Measurements from ENCODE around the gene SNAPC3.

DNA sequence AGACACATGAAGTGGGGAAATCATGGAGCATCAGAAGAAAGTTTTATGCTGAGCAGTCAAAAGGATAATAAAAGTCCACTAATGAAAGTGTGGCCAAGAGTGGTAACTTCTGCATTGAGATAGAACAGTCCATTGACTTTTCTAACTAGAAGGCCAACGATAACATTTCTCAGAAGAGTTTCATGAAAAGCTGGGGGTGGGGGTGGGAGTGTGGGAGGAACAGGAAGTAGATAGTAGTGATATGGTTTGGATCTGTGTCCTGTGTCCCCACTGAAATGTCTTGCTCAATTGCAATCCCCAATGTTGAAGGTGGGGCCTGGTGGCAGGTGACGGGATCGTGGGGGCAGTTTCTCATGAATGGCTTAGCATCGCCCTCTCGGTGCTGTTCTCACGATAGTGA lies 36.2 kb upstream of the SNAPC3 start:
- TF ChIP-seq, protein P1, sequence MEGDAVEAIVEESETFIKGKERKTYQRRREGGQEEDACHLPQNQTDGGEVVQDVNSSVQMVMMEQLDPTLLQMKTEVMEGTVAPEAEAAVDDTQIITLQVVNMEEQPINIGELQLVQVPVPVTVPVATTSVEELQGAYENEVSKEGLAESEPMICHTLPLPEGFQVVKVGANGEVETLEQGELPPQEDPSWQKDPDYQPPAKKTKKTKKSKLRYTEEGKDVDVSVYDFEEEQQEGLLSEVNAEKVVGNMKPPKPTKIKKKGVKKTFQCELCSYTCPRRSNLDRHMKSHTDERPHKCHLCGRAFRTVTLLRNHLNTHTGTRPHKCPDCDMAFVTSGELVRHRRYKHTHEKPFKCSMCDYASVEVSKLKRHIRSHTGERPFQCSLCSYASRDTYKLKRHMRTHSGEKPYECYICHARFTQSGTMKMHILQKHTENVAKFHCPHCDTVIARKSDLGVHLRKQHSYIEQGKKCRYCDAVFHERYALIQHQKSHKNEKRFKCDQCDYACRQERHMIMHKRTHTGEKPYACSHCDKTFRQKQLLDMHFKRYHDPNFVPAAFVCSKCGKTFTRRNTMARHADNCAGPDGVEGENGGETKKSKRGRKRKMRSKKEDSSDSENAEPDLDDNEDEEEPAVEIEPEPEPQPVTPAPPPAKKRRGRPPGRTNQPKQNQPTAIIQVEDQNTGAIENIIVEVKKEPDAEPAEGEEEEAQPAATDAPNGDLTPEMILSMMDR (IDR thresholded peaks at IDR 0.05), result no peak
- TF ChIP-seq POLR2A (IDR thresholded peaks at IDR 0.05), result no peak

All from heart left ventricle (tissue), 13 donors.